ENCODE measurements around the gene TAP2. TPM values are rescaled to one million over a fixed set of nuclear protein-coding genes. Genes with fewer than 3 reads are reported as not detected.

TAP2 gene
- total and polyA plus RNA-seq, 10 of the 15 experiments (the other 5 are each of a cell fraction or from before 2014, with no cell fraction given): 5.3 to 77.2 (median 35.3) TPM

- TF ChIP-seq, protein P1, sequence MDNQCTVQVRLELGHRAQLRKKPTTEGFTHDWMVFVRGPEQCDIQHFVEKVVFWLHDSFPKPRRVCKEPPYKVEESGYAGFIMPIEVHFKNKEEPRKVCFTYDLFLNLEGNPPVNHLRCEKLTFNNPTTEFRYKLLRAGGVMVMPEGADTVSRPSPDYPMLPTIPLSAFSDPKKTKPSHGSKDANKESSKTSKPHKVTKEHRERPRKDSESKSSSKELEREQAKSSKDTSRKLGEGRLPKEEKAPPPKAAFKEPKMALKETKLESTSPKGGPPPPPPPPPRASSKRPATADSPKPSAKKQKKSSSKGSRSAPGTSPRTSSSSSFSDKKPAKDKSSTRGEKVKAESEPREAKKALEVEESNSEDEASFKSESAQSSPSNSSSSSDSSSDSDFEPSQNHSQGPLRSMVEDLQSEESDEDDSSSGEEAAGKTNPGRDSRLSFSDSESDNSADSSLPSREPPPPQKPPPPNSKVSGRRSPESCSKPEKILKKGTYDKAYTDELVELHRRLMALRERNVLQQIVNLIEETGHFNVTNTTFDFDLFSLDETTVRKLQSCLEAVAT (IDR thresholded peaks at IDR 0.05): 0 out of 2 replicates have a peak, but pooled peaks have one; percentile 38
- TF ChIP-seq BMI1 (IDR thresholded peaks at IDR 0.05; ENCODE audit: borderline replicate concordance): no peak
- TF ChIP-seq BCLAF1 (IDR thresholded peaks at IDR 0.05): no peak
- TF ChIP-seq POLR2A (IDR thresholded peaks at IDR 0.05; ENCODE audit: low read depth, low read length): 0 out of 2 replicates have a peak, but pooled peaks have one; percentile 27
- TF ChIP-seq FOXM1 (IDR thresholded peaks at IDR 0.05; ENCODE audit: low read depth, low read length): no peak
- no peak for TF ChIP-seq MYC (IDR thresholded peaks at IDR 0.05; ENCODE audit: insufficient read depth, insufficient read length, insufficient replicate concordance, low read length, severe bottlenecking)
- no peak; the same call in 1 of the 2 replicates for TF ChIP-seq JUNB (IDR thresholded peaks at IDR 0.05)
- TF ChIP-seq, protein P2, sequence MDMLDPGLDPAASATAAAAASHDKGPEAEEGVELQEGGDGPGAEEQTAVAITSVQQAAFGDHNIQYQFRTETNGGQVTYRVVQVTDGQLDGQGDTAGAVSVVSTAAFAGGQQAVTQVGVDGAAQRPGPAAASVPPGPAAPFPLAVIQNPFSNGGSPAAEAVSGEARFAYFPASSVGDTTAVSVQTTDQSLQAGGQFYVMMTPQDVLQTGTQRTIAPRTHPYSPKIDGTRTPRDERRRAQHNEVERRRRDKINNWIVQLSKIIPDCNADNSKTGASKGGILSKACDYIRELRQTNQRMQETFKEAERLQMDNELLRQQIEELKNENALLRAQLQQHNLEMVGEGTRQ (IDR thresholded peaks at IDR 0.05; ENCODE audit: borderline replicate concordance, low read depth, low read length): no peak
- TF ChIP-seq MEF2B (IDR thresholded peaks at IDR 0.05; ENCODE audit: partially characterized antibody, poor library complexity, severe bottlenecking): no peak
- TF ChIP-seq IKZF2 (IDR thresholded peaks at IDR 0.05): no peak
- 0 out of 2 replicates have a peak, but pooled peaks have one; percentile 37 for TF ChIP-seq CHD2 (IDR thresholded peaks at IDR 0.05; ENCODE audit: borderline replicate concordance, low read depth, low read length)
- TF ChIP-seq, protein P3, sequence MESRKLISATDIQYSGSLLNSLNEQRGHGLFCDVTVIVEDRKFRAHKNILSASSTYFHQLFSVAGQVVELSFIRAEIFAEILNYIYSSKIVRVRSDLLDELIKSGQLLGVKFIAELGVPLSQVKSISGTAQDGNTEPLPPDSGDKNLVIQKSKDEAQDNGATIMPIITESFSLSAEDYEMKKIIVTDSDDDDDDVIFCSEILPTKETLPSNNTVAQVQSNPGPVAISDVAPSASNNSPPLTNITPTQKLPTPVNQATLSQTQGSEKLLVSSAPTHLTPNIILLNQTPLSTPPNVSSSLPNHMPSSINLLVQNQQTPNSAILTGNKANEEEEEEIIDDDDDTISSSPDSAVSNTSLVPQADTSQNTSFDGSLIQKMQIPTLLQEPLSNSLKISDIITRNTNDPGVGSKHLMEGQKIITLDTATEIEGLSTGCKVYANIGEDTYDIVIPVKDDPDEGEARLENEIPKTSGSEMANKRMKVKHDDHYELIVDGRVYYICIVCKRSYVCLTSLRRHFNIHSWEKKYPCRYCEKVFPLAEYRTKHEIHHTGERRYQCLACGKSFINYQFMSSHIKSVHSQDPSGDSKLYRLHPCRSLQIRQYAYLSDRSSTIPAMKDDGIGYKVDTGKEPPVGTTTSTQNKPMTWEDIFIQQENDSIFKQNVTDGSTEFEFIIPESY (IDR thresholded peaks at IDR 0.05): no peak
- TF ChIP-seq TCF3 (IDR thresholded peaks at IDR 0.05; ENCODE audit: borderline replicate concordance, insufficient read depth, low read depth, low read length): 0 out of 2 replicates have a peak, but pooled peaks have one; percentile 3
- no peak; the same call in 1 of the 2 replicates for TF ChIP-seq RUNX3 (IDR thresholded peaks at IDR 0.05; ENCODE audit: low read length)
Measured at GRCh38 chr6:32854376-32855178, 16.0 kb upstream of the TAP2 start (continued).

All from GM12878 (cell line).